Prostate gland (tissue), 2 donors: Measurements from ENCODE around the gene LRRC4B.

Experiments used
- CTCF ChIP-seq, 4 experiments: fragments of 200-600 bp in 2 of 4; fragments of 450-650 bp in 2 of 4; sonication (generic) in 2 of 4; IDR thresholded peaks; 1 replicate in 3 of 4; 2 replicates in 1 of 4; pipeline ENCODE4 v1.5.1; 2016 to 2019; ENCODE audit warnings: antibody characterized with exemption in 4 of 4, mild to moderate bottlenecking in 2 of 4, moderate library complexity in 2 of 4
- POLR2A ChIP-seq: fragments of 450-650 bp; IDR thresholded peaks from one replicate; pipeline ENCODE4 v1.6.1; 2016; ENCODE audit warnings: antibody characterized with exemption, mild to moderate bottlenecking
- POLR2AphosphoS5 ChIP-seq: sonication (generic); formaldehyde crosslinking; IDR thresholded peaks from one replicate; pipeline ENCODE4 v1.6.1; 2017; ENCODE audit warnings: antibody characterized with exemption

DNA sequence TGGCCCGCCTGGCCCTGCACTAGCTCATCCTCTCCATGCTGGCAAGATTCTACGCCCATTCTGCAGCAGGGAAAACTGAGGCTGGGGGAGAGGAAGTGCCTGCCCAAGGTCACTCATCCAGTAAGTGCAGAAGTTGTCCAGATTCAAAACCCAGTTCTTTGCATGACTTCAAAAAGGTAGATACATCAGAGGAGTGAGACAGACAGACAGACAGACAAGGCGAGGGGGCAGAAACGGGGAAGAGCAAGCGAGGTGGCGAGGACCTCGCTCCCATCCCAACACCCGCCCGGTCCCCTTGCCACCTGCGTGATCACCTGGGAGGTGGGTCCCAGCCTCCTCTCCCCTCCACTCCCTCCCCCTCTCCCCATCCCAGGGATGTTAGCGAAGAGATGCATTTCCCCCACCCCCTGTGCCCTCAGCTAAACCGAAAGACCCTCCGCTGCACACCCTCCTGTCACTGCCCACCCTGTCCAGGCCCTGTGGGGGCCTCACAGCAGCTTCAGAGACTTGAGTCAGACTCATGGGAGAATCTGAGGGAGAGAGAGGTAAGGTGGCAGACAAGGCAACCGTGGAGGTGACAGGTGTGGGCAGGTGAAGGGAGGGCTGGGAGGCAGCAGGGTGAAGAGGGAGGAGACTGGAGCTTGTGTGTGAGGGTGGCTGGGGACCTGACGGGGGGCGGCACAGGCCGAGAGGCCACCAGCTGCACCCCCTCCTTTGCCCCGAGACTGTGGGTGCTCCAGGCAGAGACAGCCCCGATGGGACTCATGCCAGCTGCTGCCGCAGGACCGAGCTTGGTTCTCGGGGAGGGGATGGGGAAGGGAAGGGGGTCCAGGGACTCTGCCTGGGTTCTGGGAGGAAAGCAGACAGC is 18.9 kb downstream of the LRRC4B start:
- TF ChIP-seq CTCF (IDR thresholded peaks at IDR 0.05): no peak
- no peak for TF ChIP-seq POLR2A
- TF ChIP-seq POLR2AphosphoS5: no peak
